MM.1S (cell line): Measurements from ENCODE around the gene HECTD2.

ENCODE experiments used
- DNase-seq: peaks from one replicate; pipeline ENCODE4 v3.0.0-alpha.2; 2015
- H2AFZ ChIP-seq: fragments of 300-600 bp; sonication (generic); 2 replicates; pipeline ENCODE4 v1.6.0; 2016; ENCODE audit warnings: antibody characterized with exemption, low read length
- H3F3A ChIP-seq: fragments of 300-600 bp; sonication (generic); 2 replicates; pipeline ENCODE4 v1.6.1; 2016; ENCODE audit warnings: mild to moderate bottlenecking, antibody characterized with exemption, low read length, moderate library complexity, mixed read lengths; ENCODE audit not compliant: insufficient read depth
- H3K27ac ChIP-seq: fragments of 300-600 bp; sonication (generic); 2 replicates; pipeline ENCODE4 v1.5.1; 2016; ENCODE audit warnings: mild to moderate bottlenecking, low read length
- H3K27me3 ChIP-seq: fragments of 300-600 bp; sonication (generic); replicated peaks from 2 replicates; pipeline ENCODE4 v1.6.0; 2016; ENCODE audit warnings: low read length; ENCODE audit not compliant: insufficient read depth
- H3K36me3 ChIP-seq: fragments of 300-600 bp; sonication (generic); replicated peaks from 2 replicates; pipeline ENCODE4 v1.6.1; 2016; ENCODE audit warnings: mild to moderate bottlenecking, low read length, mixed read lengths; ENCODE audit not compliant: insufficient read depth
- H3K4me1 ChIP-seq: fragments of 300-600 bp; sonication (generic); 2 replicates; pipeline ENCODE4 v1.6.1; 2016; ENCODE audit warnings: low read length, mixed read lengths
- H3K4me2 ChIP-seq: fragments of 300-600 bp; sonication (generic); 2 replicates; pipeline ENCODE4 v1.6.0; 2016; ENCODE audit warnings: low read depth, low read length
- H3K4me3 ChIP-seq: fragments of 300-600 bp; sonication (generic); 2 replicates; pipeline ENCODE4 v1.5.1; 2016; ENCODE audit warnings: low read length, mixed read lengths
- H3K79me2 ChIP-seq: fragments of 300-600 bp; sonication (generic); 2 replicates; pipeline ENCODE4 v1.6.1; 2016; ENCODE audit warnings: mixed run types, low read length, mixed read lengths
- H3K9ac ChIP-seq: fragments of 300-600 bp; sonication (generic); 2 replicates; pipeline ENCODE4 v1.6.1; 2016; ENCODE audit warnings: low read length, mixed read lengths
- H3K9me2 ChIP-seq: fragments of 300-600 bp; sonication (generic); replicated peaks from 2 replicates; pipeline ENCODE4 v1.6.1; 2016; ENCODE audit warnings: mild to moderate bottlenecking, low read length, mixed read lengths; ENCODE audit not compliant: insufficient read depth
- H3K9me3 ChIP-seq: fragments of 300-600 bp; sonication (generic); replicated peaks from 2 replicates; pipeline ENCODE4 v1.6.1; 2016; ENCODE audit warnings: mild to moderate bottlenecking, low read length, mixed read lengths; ENCODE audit not compliant: insufficient read depth
- H4K20me1 ChIP-seq: fragments of 300-600 bp; sonication (generic); 2 replicates; pipeline ENCODE4 v1.6.1; 2016; ENCODE audit warnings: mild to moderate bottlenecking, low read length, moderate library complexity, mixed read lengths; ENCODE audit not compliant: insufficient read depth
- CTCF ChIP-seq: fragments of 300-600 bp; sonication (generic); IDR thresholded peaks from 2 replicates; pipeline ENCODE4 v1.5.1; 2016; ENCODE audit warnings: antibody characterized with exemption, low read length, mixed read lengths
- EZH2 ChIP-seq: fragments of 300-600 bp; sonication (generic); optimal IDR thresholded peaks from 2 replicates; pipeline ENCODE3; 2017; ENCODE audit warnings: low read depth, mild to moderate bottlenecking, antibody characterized with exemption, low read length, mixed read lengths
- EZH2phosphoT487 ChIP-seq: fragments of 300-600 bp; sonication (generic); IDR thresholded peaks from 2 replicates; pipeline ENCODE4 v1.6.1; 2018; ENCODE audit warnings: antibody characterized with exemption, low read length

Gene HECTD2

DNA sequence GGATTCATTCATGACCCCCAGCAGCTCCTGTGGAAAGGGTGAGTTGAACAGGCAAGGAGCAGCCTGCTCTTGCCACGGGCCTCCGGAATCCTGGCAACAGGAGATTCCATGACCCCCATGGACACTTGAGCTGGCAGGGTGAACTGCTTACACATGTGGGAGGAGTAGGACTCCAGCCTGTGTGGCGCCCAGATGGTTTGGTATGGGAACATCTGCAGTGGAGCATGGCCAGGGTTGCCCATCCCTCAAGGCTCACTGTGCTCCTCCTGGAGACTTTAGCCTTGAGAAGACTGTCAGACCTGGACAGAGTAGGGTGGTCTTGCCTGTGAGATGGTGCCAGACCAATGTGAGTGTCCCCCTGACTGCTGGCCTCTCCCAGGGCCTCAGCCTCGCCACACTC, 57.0 kb downstream of the HECTD2 start:
- no peak overlapping the region for H3K4me2 ChIP-seq
- H3K36me3 ChIP-seq, result no peaks in the 10 kb centered on the region; the same call in 1 of the 2 replicates
- TF ChIP-seq EZH2phosphoT487 (no peak), CTCF (no peak), EZH2 (no peak)
- no peak overlapping the region for H2AFZ ChIP-seq
- no peak for DNase-seq
- H3K4me3 ChIP-seq, result no peak overlapping the region
- no peaks in the 10 kb centered on the region for H3K4me1 ChIP-seq
- no peaks in the 10 kb centered on the region for H3K27me3 ChIP-seq
- H3K27ac ChIP-seq, result no peak overlapping the region
- H4K20me1 ChIP-seq, result no peaks in the 10 kb centered on the region
- no peak overlapping the region for H3K9ac ChIP-seq
- no peaks in the 10 kb centered on the region for H3K79me2 ChIP-seq
- H3K9me2 ChIP-seq, result no peaks in the 10 kb centered on the region
- H3F3A ChIP-seq, result no peaks in the 10 kb centered on the region
- no peaks in the 10 kb centered on the region for H3K9me3 ChIP-seq

- Histone ChIP-seq H3K79me2 (no peaks in the 10 kb centered on the region), H4K20me1 (no peaks in the 10 kb centered on the region), H3K4me3 (no peak overlapping the region), H3K27me3 (no peaks in the 10 kb centered on the region), H3K27ac (no peak overlapping the region), H3K9me2 (no peaks in the 10 kb centered on the region), H3F3A (no peaks in the 10 kb centered on the region), H2AFZ (no peak overlapping the region), H3K4me2 (no peak overlapping the region), H3K9ac (no peak overlapping the region), H3K9me3 (no peaks in the 10 kb centered on the region), H3K4me1 (no peaks in the 10 kb centered on the region), H3K36me3 (no peaks in the 10 kb centered on the region)
- DNase-seq, result no peak
- TF ChIP-seq EZH2phosphoT487 (no peak), EZH2 (no peak), CTCF (no peak)
Observed at GRCh38 chr10:91471602-91472001, 61.5 kb downstream of the HECTD2 start.

DNA sequence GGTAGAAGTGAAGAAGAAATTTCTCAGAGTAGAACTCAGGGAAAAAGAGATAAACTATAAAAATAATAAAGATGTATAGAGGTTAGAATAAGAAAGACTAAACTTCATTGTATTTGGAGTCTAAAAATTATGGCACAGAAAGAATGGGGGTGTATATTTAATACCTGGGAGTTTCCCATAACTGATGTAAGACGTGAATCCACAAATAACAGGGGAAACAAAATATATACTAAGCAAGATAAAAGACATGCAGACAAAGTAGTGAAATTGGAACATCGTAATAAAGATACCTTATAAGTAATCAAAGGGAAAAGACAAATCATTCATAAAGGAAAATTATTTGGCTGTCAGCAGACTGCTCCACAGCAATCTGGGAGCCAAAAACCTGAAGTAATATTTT, 62.8 kb downstream of the HECTD2 start:
- DNase-seq, result no peak
- no peak overlapping the region for H3K4me2 ChIP-seq
- TF ChIP-seq EZH2phosphoT487 (no peak), EZH2 (no peak), CTCF (no peak)

More for the DNA sequence above, 62.8 kb downstream of the HECTD2 start:
- Histone ChIP-seq H3K9me3 (no peaks in the 10 kb centered on the region), H3K4me3 (no peak overlapping the region), H4K20me1 (no peaks in the 10 kb centered on the region), H3K36me3 (no peaks in the 10 kb centered on the region), H3K27ac (no peak overlapping the region), H3K4me1 (no peaks in the 10 kb centered on the region), H3K9me2 (no peaks in the 10 kb centered on the region), H3K9ac (no peak overlapping the region), H3F3A (no peaks in the 10 kb centered on the region), H2AFZ (no peak overlapping the region), H3K79me2 (no peaks in the 10 kb centered on the region), H3K27me3 (no peaks in the 10 kb centered on the region)
